Measurements from ENCODE around the gene B9D2.

DNA sequence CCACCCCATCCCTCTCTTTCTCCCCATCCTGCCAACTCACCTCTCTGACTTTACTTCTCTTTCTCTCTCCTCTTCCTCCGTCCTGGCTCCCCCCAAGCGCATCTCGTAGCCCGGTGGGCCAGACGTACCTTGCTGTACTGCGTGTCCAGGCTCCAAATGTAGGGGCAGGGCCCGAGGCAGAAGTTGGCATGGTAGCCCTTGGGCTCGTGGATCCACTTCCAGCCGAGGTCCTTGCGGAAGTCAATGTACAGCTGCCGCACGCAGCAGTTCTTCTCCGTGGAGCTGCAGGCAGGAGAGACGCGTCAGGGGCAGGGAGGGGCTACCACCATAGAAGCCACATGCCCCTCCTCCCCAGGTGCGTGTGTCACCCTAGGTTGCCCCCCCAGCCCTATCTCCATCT is 31.9 kb downstream of the B9D2 start:
- TF ChIP-seq, protein P1, sequence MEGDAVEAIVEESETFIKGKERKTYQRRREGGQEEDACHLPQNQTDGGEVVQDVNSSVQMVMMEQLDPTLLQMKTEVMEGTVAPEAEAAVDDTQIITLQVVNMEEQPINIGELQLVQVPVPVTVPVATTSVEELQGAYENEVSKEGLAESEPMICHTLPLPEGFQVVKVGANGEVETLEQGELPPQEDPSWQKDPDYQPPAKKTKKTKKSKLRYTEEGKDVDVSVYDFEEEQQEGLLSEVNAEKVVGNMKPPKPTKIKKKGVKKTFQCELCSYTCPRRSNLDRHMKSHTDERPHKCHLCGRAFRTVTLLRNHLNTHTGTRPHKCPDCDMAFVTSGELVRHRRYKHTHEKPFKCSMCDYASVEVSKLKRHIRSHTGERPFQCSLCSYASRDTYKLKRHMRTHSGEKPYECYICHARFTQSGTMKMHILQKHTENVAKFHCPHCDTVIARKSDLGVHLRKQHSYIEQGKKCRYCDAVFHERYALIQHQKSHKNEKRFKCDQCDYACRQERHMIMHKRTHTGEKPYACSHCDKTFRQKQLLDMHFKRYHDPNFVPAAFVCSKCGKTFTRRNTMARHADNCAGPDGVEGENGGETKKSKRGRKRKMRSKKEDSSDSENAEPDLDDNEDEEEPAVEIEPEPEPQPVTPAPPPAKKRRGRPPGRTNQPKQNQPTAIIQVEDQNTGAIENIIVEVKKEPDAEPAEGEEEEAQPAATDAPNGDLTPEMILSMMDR (IDR thresholded peaks at IDR 0.05), result no peak
- no peak for TF ChIP-seq POLR2A (IDR thresholded peaks at IDR 0.05)
